H1 (cell line): ENCODE results near the gene APBA2. TPM values are rescaled to one million over a fixed set of nuclear protein-coding genes. Genes with fewer than 3 reads are reported as not detected.

Experiments
- CTCF ChIA-PET: fragments of 300-600 bp; sonication (Branson Sonifier 250); formaldehyde crosslinking; loops from one replicate; lab custom pipeline; 2021; ENCODE audit not compliant: partially characterized antibody; lab: Charles Lee
- POLR2A ChIA-PET: fragments of 300-600 bp; sonication (Branson Sonifier 250); formaldehyde crosslinking; loops from one replicate; lab custom pipeline; 2021; ENCODE audit warnings: inconsistent platforms; ENCODE audit not compliant: partially characterized antibody; lab: Charles Lee
- DNase-seq, 2 experiments: peaks; one replicate each; pipeline versions ENCODE4 v3.0.0 to v3.0.0-alpha.2; 2010 to 2022; ENCODE audit warnings: low spot score in 2 of 2, low read depth in 1 of 2, mixed read lengths in 1 of 2
- FAIRE-seq: peaks from 2 replicates; lab custom pipeline; 2011; peaks lifted over from hg19 to GRCh38; lab: Jason Lieb, UNC
- H2AFZ ChIP-seq: 2 replicates; pipeline ENCODE4 v1.8.1; 2012; ENCODE audit warnings: low read length, inconsistent platforms
- H2AK5ac ChIP-seq: 2 replicates; pipeline ENCODE4 v1.6.1; 2013; ENCODE audit warnings: low read depth, low read length
- H2BK120ac ChIP-seq: replicated peaks from 2 replicates; pipeline ENCODE3; 2013; ENCODE audit warnings: low read depth, low read length, inconsistent platforms
- H2BK12ac ChIP-seq: 2 replicates; pipeline ENCODE4 v1.6.1; 2013; ENCODE audit warnings: low read depth, low read length
- H2BK15ac ChIP-seq: 2 replicates; pipeline ENCODE4 v1.6.1; 2013; ENCODE audit warnings: low read length
- H2BK20ac ChIP-seq: 2 replicates; pipeline ENCODE4 v1.6.1; 2013; ENCODE audit warnings: low read length
- H2BK5ac ChIP-seq: 2 replicates; pipeline ENCODE4 v1.6.1; 2013; ENCODE audit warnings: low read depth, low read length
- H3K14ac ChIP-seq: 2 replicates; pipeline ENCODE4 v1.6.1; 2013; ENCODE audit warnings: inconsistent platforms; ENCODE audit not compliant: insufficient read length
- H3K18ac ChIP-seq: 2 replicates; pipeline ENCODE4 v1.6.1; 2013; ENCODE audit warnings: low read length; ENCODE audit errors: extremely low read depth
- H3K23ac ChIP-seq: 2 replicates; pipeline ENCODE4 v1.6.1; 2013; ENCODE audit warnings: inconsistent platforms; ENCODE audit not compliant: insufficient read length
- H3K23me2 ChIP-seq: 2 replicates; pipeline ENCODE4 v1.6.1; 2013; ENCODE audit warnings: low read depth, low read length
- H3K27ac ChIP-seq: 2 replicates; pipeline ENCODE4 v1.6.1; 2011; ENCODE audit warnings: low read depth, low read length, inconsistent platforms
- H3K27me3 ChIP-seq, 4 experiments: replicated peaks in 1 of 4; 1 replicate in 1 of 4; 2 replicates in 3 of 4; pipeline versions ENCODE4 v1.6.1 to v1.8.1; 2011 to 2013; ENCODE audit warnings: low read length in 3 of 4, mild to moderate bottlenecking in 3 of 4, inconsistent platforms in 2 of 4, mixed read lengths in 2 of 4, moderate library complexity in 1 of 4; ENCODE audit not compliant: control insufficient read depth in 3 of 4, insufficient read depth in 3 of 4; ENCODE audit errors: extremely low read depth in 1 of 4
- H3K36me3 ChIP-seq, 4 experiments: 2 replicates each; pipeline versions ENCODE4 v1.6.1 to v1.8.1; 2011 to 2013; ENCODE audit warnings: mild to moderate bottlenecking in 4 of 4, low read length in 3 of 4, moderate library complexity in 2 of 4, control low read depth in 1 of 4, inconsistent platforms in 1 of 4; ENCODE audit not compliant: insufficient read depth in 4 of 4, control insufficient read depth in 2 of 4
- H3K4ac ChIP-seq: replicated peaks from 2 replicates; pipeline ENCODE3; 2013; ENCODE audit warnings: low read length, low read depth, mixed read lengths, inconsistent platforms; ENCODE audit not compliant: insufficient read length
- H3K4me1 ChIP-seq, 4 experiments: replicated peaks in 1 of 4; 1 replicate in 1 of 4; 2 replicates in 3 of 4; pipeline versions ENCODE4 v1.6.1 to v1.8.1; 2011 to 2013; ENCODE audit warnings: low read length in 3 of 4, inconsistent platforms in 2 of 4, mixed read lengths in 1 of 4; ENCODE audit not compliant: insufficient read depth in 4 of 4, control insufficient read depth in 3 of 4
- H3K4me2 ChIP-seq, 2 experiments: 2 replicates each; pipeline versions ENCODE4 v1.6.1 to v1.8.1; 2011 to 2013; ENCODE audit warnings: low read depth in 2 of 2, low read length in 2 of 2, control low read depth in 1 of 2, inconsistent platforms in 1 of 2, mild to moderate bottlenecking in 1 of 2; ENCODE audit not compliant: insufficient read depth in 1 of 2
- H3K4me3 ChIP-seq, 4 experiments: fragments of 200-600, 300-600 bp in 1 of 4; sonication (generic), shearing (Covaris generic), sonication (Bioruptor Twin) in 1 of 4; 2 replicates each; pipeline versions ENCODE4 v1.5.1 to v1.8.1; 2011 to 2016; ENCODE audit warnings: low read length in 4 of 4, low read depth in 3 of 4, control low read depth in 2 of 4, inconsistent platforms in 2 of 4, mild to moderate bottlenecking in 2 of 4, mixed read lengths in 1 of 4, moderate library complexity in 1 of 4; ENCODE audit not compliant: insufficient read depth in 2 of 4; ENCODE audit errors: extremely low read depth in 1 of 4
- H3K56ac ChIP-seq: replicated peaks from 2 replicates; pipeline ENCODE3; 2013; ENCODE audit warnings: low read depth, mild to moderate bottlenecking, mixed read lengths, low read length, inconsistent platforms; ENCODE audit not compliant: insufficient read length
- H3K79me1 ChIP-seq: 2 replicates; pipeline ENCODE4 v1.6.1; 2013; ENCODE audit warnings: low read depth, low read length, control low read depth
- H3K79me2 ChIP-seq, 2 experiments: 2 replicates each; pipeline versions ENCODE4 v1.6.1 to v1.8.1; 2012 to 2013; ENCODE audit warnings: low read length in 2 of 2, mild to moderate bottlenecking in 2 of 2, inconsistent platforms in 1 of 2; ENCODE audit not compliant: insufficient read depth in 2 of 2, control insufficient read depth in 1 of 2
- H3K9ac ChIP-seq, 4 experiments: replicated peaks in 1 of 4; 1 replicate in 1 of 4; 2 replicates in 3 of 4; pipeline versions ENCODE4 v1.6.1 to v1.8.1; 2011 to 2013; ENCODE audit warnings: low read depth in 3 of 4, low read length in 3 of 4, control low read depth in 2 of 4, mild to moderate bottlenecking in 2 of 4, moderate library complexity in 2 of 4, inconsistent platforms in 1 of 4; ENCODE audit errors: extremely low read depth in 1 of 4
- H3K9me3 ChIP-seq, 2 experiments: 2 replicates each; pipeline versions ENCODE4 v1.6.1 to v1.8.1; 2012 to 2013; ENCODE audit warnings: mild to moderate bottlenecking in 2 of 2, moderate library complexity in 2 of 2, control low read depth in 1 of 2, inconsistent platforms in 1 of 2, low read depth in 1 of 2, low read length in 1 of 2, mixed read lengths in 1 of 2; ENCODE audit not compliant: insufficient read depth in 2 of 2
- H4K20me1 ChIP-seq, 2 experiments: replicated peaks in 1 of 2; 2 replicates each; pipeline versions ENCODE3 to v1.8.1; 2011 to 2013; ENCODE audit warnings: inconsistent platforms in 2 of 2, low read length in 2 of 2, mild to moderate bottlenecking in 1 of 2; ENCODE audit not compliant: insufficient read depth in 2 of 2, control insufficient read depth in 1 of 2
- H4K5ac ChIP-seq: 2 replicates; pipeline ENCODE4 v1.6.1; 2013; ENCODE audit warnings: low read length, low read depth, mixed read lengths, inconsistent platforms; ENCODE audit not compliant: insufficient read length
- H4K8ac ChIP-seq: 2 replicates; pipeline ENCODE4 v1.8.0; 2013; ENCODE audit warnings: mild to moderate bottlenecking, moderate library complexity, low read length, inconsistent platforms; ENCODE audit not compliant: insufficient read depth; ENCODE audit errors: extremely low read depth
- H4K91ac ChIP-seq: replicated peaks from 2 replicates; pipeline ENCODE3; 2013; ENCODE audit warnings: low read length, mixed read lengths, inconsistent platforms; ENCODE audit not compliant: insufficient read length
- CHD2 ChIP-seq: IDR thresholded peaks from 2 replicates; pipeline ENCODE4 v1.6.1; 2012; ENCODE audit warnings: low read length, improper control_type of control experiment
- HDAC2 ChIP-seq, 2 experiments: fragments of 300-600 bp in 1 of 2; sonication (generic) in 1 of 2; IDR thresholded peaks; 2 replicates each; pipeline ENCODE4 v1.6.1; 2011 to 2012; ENCODE audit warnings: low read depth in 2 of 2, low read length in 2 of 2, mild to moderate bottlenecking in 2 of 2, moderate library complexity in 2 of 2, borderline replicate concordance in 1 of 2, inconsistent platforms in 1 of 2
- whole genome bisulfite sequencing, 2 experiments: shearing (Covaris generic) in 1 of 2; methylation state at CpG; one replicate each; pipeline versions ENCODE4 v1.1.6 to v1.1.7; 2013 to 2015; ENCODE audit warnings: low lambda C conversion rate in 2 of 2, mixed read lengths in 2 of 2, inconsistent platforms in 1 of 2, low coverage in 1 of 2, missing lambda C conversion rate in 1 of 2; ENCODE audit not compliant: insufficient replicate concordance in 2 of 2, insufficient coverage in 1 of 2, insufficient read length in 1 of 2; ENCODE audit errors: extremely low coverage in 1 of 2, missing lambda C conversion rate in 1 of 2; 5-methylcytosine and 5-hydroxymethylcytosine counted together
- polyA plus RNA-seq, 7 experiments: library from polyadenylated mRNA; depleted of rRNA in 3 of 7; stranded (reverse) in 5 of 7; unstranded in 2 of 7; fragments of >200 nt in 5 of 7; fragments of 200-250 nt in 2 of 7; gene quantifications; 1 replicate in 5 of 7; 2 replicates in 1 of 7; 4 replicates in 1 of 7; pipeline versions ENCODE4 v1.2.1 to v1.2.3, GENCODE V29; 2011 to 2013; ENCODE audit warnings: missing spikeins in 2 of 7, mixed read lengths in 2 of 7
- total RNA-seq: library from RNA; stranded (reverse); fragmentation: NEBNext Ultra II Directional; extraction: Animal tissue kit (Norgen Biotek cat#: 25700); gene quantifications from 2 replicates; pipeline ENCODE4 v1.2.1, GENCODE V29; 2021

The APBA2 gene
- total and polyA plus RNA-seq, 2 of the 8 experiments (the other 6 are each of a cell fraction or from before 2014, with no cell fraction given), result 15.5 to 19.0 TPM

- H4K5ac ChIP-seq, result no peak overlapping the region
- no peak for FAIRE-seq
- no peak for DNase-seq
Observed at GRCh38 chr15:29133791-29134190, 248.0 kb downstream of the APBA2 start.

More at GRCh38 chr15:29133791-29134190, 248.0 kb downstream of the APBA2 start:
- Histone ChIP-seq H4K91ac (no peak overlapping the region), H2AFZ (no peak overlapping the region), H4K8ac (no peak overlapping the region), H3K18ac (no peak overlapping the region), H3K9ac (no peak overlapping the region), H3K14ac (no peak overlapping the region), H3K79me1 (no peaks in the 10 kb centered on the region), H4K20me1 (peaks cover 0 to 2% of the 10 kb centered on the region in 2 experiments), H2BK5ac (no peak overlapping the region), H2AK5ac (no peak overlapping the region), H3K23ac (no peak overlapping the region), H3K4me2 (no peak overlapping the region), H2BK12ac (no peak overlapping the region), H2BK15ac (no peak overlapping the region), H3K36me3 (no peaks in the 10 kb centered on the region), H3K23me2 (peaks cover 3% of the 10 kb centered on the region; the same call in 1 of the 2 replicates), H3K4me1 (peaks cover 0 to 3% (median under 1%) of the 10 kb centered on the region in 4 experiments; a peak in 4 of 7 replicates), H3K27me3 (no peaks in the 10 kb centered on the region), H3K56ac (no peak overlapping the region), H3K27ac (no peak overlapping the region), H3K4ac (no peak overlapping the region), H2BK20ac (no peak overlapping the region), H2BK120ac (no peak overlapping the region), H3K9me3 (no peaks in the 10 kb centered on the region), H3K4me3 (no peak overlapping the region), H3K79me2 (no peaks in the 10 kb centered on the region)
- POLR2A ChIA-PET, result no interaction called here
- 93% methylated on average over 5 of the region's 5 CpGs; no CpG with 5 or more reads in 1 of the 2 experiments for WGBS, 2 experiments
- no peak for TF ChIP-seq CHD2
- TF ChIP-seq HDAC2 (IDR thresholded peaks at IDR 0.05; ENCODE audit: borderline replicate concordance in 1 of 2, low read depth in 2 of 2, low read length in 2 of 2), result no peak
- CTCF ChIA-PET, result interaction anchor here (1.4 kb wide), 2 partner anchors 10 to 15 kb away, joined by 3 read pairs; no protein-coding TSS in a partner anchor
